NCI-H1436 treated with DMSO at 0.1 percent for 48 hours (cell line): ENCODE measurements around the gene BLOC1S6.

Experiments used
- DNase-seq: peaks from one replicate; lab custom pipeline; 2025; lab: John Stamatoyannopoulos, UW

Gene BLOC1S6

DNA sequence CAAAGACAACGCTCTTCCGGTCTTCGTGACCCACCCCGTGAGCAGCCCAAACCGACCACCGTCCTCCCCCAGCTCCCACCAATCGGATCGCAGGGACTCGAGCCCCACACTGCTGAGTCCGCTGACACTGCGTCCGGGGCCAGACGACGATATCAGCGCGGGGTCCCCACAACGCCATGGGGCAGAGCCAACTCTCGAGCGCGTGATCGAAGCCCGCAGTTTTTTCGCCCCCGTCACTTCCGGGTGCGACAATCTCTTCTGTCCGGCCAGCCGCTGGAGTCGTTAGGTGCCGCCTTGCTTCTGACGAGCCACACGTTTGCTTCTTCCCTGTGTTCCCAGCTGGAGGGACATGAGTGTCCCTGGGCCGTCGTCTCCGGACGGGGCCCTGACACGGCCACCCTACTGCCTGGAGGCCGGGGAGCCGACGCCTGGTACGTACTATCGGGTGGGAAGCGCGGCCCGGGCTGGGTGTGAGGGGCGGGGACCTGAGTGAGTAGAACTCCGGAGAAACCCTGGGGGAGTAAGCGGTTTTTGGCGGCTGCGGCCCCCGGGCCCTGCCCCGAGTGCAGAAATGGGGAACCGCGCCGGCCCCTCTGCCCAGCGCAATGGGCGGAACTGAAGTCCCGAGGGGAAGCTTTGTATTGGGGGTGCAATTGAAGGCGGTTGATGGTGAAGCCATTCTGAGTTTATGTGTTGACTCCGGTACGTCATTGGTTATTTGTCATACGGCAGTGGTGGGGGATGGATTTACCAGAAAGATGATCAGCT is at the start of gene BLOC1S6:
TSS of gene BLOC1S6 (plus strand) at position 285 of the 768 bp plus-strand sequence. CDS start at position 350, 65 bp downstream.
- peak; percentile 29 for DNase-seq

DNA sequence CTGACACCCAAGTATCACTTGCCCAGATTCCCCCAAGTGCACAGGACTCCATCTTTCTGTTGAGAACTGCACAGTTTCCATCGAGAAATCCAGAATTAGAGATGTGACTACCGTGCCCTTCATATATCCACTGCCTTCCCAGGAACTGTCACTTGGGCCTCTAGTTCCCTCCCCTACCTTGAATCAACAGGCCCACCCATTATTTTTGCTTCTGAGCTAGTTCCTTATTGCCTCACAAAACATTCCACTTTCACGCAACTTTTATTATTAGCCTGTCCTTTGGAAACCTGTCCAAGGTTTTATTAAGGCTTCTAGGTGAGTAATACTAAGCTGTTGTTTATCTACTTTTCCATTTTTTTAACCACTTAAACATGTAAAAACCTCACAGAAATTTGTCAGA is 47.5 kb upstream of the BLOC1S6 start:
- no peak for DNase-seq

DNA sequence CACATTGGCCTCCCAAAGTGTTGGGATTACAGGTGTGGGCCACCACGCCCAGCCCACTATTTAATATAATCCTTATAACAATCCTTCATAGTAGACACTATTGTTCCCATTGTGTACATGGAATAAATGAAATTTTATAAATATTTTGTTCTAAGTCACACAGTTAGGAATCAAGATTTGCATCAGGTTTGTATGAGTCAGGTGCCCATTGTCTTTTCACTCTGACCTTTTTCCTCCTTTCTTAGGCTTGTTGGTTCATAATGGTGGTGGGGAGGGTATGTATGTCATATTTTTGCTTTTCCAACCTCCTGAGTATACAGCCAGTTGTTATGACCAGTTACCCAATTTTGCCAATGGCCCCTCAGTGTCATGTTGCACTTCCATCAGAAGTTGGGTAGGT is 46.6 kb upstream of the BLOC1S6 start:
- no peak for DNase-seq

GRCh38 chr15:45543051-45543450 is 44.1 kb upstream of the BLOC1S6 start:
- no peak for DNase-seq

DNA sequence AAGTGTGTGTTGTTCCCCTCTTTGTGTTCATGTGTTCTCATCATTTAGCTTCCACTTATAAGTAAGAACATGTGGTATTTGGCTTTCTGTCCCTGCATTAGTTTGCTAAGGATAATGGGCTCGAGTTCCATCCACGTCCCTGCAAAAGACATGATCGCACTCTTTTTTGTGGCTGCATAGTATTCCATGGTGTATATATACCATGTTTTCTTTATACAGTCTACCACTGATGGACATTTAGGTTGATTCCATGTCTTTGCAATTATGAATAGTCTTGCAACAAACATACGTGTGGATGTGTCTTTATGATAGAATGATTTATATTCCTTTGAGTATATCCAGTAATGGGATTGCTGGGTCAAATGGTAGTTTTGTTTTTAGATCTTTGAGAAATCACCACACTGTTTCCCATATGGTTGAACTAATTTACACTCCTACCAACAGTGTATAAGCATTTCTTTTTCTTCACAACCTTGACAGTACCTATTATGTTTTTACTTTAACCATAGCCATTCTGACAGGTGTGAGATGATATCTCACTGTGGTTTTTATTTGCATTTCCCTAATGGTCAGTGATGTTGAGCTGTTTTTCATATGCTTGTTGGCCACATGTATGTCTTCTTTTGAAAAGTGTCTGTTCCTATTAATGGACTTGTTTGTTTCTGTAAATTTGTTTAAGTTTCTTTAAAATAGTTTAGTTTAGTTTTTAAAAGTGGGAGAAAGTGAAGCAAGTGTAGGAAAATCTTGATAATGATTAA is 42.7 kb upstream of the BLOC1S6 start:
- no peak for DNase-seq

GRCh38 chr15:45546789-45547188 is 40.4 kb upstream of the BLOC1S6 start:
- no peak for DNase-seq

- DNase-seq = no peak
Observed at GRCh38 chr15:45548753-45549520, 38.2 kb upstream of the BLOC1S6 start.

GRCh38 chr15:45549541-45550220 is 37.5 kb upstream of the BLOC1S6 start:
- no peak for DNase-seq

- no peak for DNase-seq
Observed at GRCh38 chr15:45550436-45550835, 36.7 kb upstream of the BLOC1S6 start.

DNA sequence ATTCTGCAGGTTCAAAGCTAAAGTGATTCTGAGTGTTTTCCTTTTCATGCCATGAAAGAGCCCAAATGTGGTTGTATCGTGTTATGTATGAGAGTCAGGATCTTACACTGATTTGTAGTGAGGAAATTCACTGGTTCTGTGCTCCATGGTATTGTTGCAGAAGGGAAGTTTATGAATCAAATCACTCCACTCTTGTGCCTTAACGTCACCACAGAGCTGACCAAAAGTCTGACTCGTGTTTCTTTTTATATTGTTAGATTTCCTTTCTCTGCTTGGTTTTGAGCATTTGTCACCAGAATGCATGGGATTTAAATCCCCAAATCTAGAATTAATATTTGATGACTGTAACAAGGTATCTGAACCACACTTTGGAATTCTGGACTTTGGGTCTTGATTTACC is 35.5 kb upstream of the BLOC1S6 start:
- no peak for DNase-seq

DNA sequence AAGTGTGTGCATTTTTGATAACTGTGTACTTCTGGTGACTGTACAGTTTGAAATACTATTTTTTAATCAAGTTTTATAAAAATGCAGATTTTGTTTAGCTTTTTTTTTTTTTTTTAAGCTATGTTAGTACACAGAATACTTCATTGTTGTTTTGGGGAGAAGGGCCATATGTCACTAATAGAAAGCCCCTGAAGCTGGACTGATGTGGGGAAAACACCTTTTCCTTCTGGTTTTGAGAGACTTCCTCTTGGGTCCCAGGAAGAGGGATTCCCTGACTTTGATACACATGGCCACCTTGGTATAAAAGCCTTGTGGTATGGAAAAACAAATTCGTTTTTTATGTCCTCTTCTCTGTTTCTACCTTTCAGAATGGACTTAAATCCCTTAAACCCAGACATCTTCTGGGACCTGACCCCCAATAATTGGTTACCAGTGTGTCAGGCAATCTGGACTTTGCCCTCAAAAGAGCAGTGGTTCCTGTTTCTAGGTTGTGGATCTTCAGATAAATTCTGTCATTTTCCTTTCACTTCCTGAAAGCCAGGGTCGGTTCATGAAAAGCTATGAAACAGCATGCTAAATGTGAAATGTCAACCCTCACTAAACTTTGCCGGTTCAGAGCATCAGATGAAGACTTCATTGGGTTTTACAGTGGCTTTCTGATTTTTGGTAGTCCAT is 31.1 kb upstream of the BLOC1S6 start:
- no peak for DNase-seq

- DNase-seq = no peak
Observed at GRCh38 chr15:45572617-45573016, 14.6 kb upstream of the BLOC1S6 start.

GRCh38 chr15:45573961-45574629 is 13.1 kb upstream of the BLOC1S6 start:
- DNase-seq = no peak

- no peak for DNase-seq
Observed at GRCh38 chr15:45581919-45582318, 5.3 kb upstream of the BLOC1S6 start.

DNA sequence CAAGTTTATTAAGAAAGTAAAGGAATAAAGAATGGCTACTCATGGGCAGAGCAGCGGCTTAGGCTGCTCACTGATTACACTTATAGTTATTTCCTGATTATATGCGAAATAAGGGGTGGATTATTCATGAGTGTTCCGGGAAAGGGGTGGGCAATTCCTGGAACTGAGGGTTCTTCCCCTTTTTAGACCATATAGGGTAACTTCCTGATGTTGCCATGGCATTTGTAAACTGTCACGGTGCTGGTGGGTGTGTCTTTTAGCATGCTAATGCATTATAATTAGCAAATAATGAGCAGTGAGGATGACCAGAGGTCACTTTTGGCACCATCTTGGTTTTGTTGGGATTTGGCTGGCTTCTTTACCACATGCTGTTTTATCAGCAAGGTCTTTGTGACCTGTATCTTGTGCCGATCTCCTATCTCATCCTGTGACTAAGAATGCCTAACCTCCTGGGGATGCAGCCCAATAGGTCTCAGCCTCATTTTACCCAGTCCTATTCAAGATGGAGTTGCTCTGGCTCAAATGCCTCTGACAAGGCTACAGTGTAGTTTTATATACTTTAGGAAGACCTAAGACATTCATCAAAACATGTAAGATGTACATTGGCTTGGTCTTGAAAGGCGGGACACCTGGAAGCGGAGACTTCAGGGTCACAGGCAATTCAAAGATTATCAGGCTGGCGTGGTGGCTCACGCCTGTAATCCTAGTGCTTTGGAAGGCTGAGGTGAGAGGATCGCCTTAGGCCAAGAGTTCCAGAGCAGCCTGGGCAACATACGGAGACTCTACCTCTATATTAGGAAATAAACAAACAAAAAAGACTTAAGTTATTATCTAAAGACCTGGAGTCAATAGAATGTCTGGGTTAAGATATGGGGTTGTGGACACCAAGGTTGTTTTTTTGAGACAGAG is 3.2 kb upstream of the BLOC1S6 start:
- DNase-seq = no peak

- no peak for DNase-seq
Observed at GRCh38 chr15:45585069-45585791, 1.9 kb upstream of the BLOC1S6 start.

- DNase-seq = no peak
Observed at GRCh38 chr15:45586125-45586524, 1.1 kb upstream of the BLOC1S6 start.

DNA sequence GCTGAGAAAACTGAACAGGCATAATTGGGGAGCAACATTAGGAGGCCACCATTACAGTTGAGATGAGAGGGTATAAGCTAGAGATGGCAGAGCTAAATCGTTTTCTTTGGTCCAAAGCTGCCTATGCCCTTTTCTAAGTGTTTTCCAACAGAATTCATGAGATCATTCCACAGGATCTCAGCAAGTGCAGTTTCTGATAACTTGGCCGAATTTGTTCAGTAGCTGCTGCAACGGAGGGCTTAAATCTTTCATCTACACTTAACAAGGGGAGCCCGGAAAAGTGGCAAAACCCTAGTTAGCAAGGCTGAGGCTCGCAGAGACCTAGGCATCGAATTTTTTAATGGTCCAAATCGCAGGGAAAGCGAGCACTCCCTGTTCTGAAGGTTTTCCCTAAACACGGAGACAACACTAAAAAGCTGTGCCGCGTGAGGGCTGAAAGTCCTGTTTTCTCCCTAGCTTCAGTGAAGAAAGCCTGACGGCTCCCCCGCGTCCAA is 531 bp upstream of the BLOC1S6 start:
- DNase-seq = no peak

DNA sequence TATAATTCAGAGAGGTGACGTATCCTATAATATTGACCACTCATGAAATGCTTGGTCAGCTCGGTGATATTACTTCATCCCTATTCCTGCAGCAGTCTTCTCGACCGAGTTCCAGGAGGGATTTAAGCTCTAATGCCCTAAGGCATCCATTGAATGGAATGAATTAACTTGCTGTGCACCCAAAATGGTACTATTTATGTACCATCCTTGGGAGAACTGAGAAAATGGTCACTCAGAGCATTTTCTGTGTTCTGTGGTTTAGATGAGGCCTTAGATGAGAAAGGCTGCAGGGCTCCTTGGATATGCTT is 638 bp downstream of the BLOC1S6 start:
- DNase-seq = no peak
